ENCODE data around the gene SELENOM.
A peak's percentile ranks its signal among the peaks of the same experiment; 100 is the strongest.

SELENOM gene

GRCh38 chr22:31091106-31091975 is 16.0 kb downstream of the SELENOM start:
- H3K36me3 ChIP-seq (ENCODE audit: control insufficient read depth, low read length): no peaks in the 10 kb centered on the region

GRCh38 chr22:31090217-31091085 is 16.9 kb downstream of the SELENOM start:
- Histone ChIP-seq H3F3A (ENCODE audit: control insufficient read depth, insufficient read depth) (no peaks in the 10 kb centered on the region), H3K9me3 (ENCODE audit: control insufficient read depth, insufficient read depth, low read length) (no peaks in the 10 kb centered on the region), H3K4me2 (ENCODE audit: low read length) (no peak overlapping the region), H4K20me1 (ENCODE audit: control insufficient read depth, insufficient read depth, low read depth, low read length) (no peaks in the 10 kb centered on the region), H3K79me2 (ENCODE audit: control insufficient read depth, low read length) (no peaks in the 10 kb centered on the region), H3K36me3 (ENCODE audit: control insufficient read depth, low read length) (no peaks in the 10 kb centered on the region), H3K27me3 (ENCODE audit: control insufficient read depth, low read length) (no peaks in the 10 kb centered on the region), H3K4me3 (ENCODE audit: low read length) (no peak overlapping the region), H3K27ac (ENCODE audit: low read depth, low read length) (no peak overlapping the region), H3K9me2 (replicated peaks; ENCODE audit: control insufficient read depth, low read length) (no peaks in the 10 kb centered on the region), H3K4me1 (ENCODE audit: control insufficient read depth, low read length) (peaks cover 15% of the 10 kb centered on the region)
- TF ChIP-seq EZH2phosphoT487 (IDR thresholded peaks at IDR 0.05; ENCODE audit: borderline replicate concordance, low read length): no peak
- no peak for TF ChIP-seq CTCF (IDR thresholded peaks at IDR 0.05; ENCODE audit: low read depth, low read length, poor library complexity, severe bottlenecking)

More at GRCh38 chr22:31091106-31091975, 16.0 kb downstream of the SELENOM start:
- no peaks in the 10 kb centered on the region for H4K20me1 ChIP-seq (ENCODE audit: control insufficient read depth, insufficient read depth, low read depth, low read length)
- no peak for TF ChIP-seq CTCF (IDR thresholded peaks at IDR 0.05; ENCODE audit: low read depth, low read length, poor library complexity, severe bottlenecking)
- TF ChIP-seq EZH2phosphoT487 (IDR thresholded peaks at IDR 0.05; ENCODE audit: borderline replicate concordance, low read length): no peak
- H3K79me2 ChIP-seq (ENCODE audit: control insufficient read depth, low read length): no peaks in the 10 kb centered on the region
- no peak overlapping the region for H3K27ac ChIP-seq (ENCODE audit: low read depth, low read length)
- H3K4me1 ChIP-seq (ENCODE audit: control insufficient read depth, low read length): peaks cover 12% of the 10 kb centered on the region
- no peaks in the 10 kb centered on the region for H3K9me2 ChIP-seq (replicated peaks; ENCODE audit: control insufficient read depth, low read length)
- no peak overlapping the region for H3K4me2 ChIP-seq (ENCODE audit: low read length)
- no peaks in the 10 kb centered on the region for H3K27me3 ChIP-seq (ENCODE audit: control insufficient read depth, low read length)
- no peaks in the 10 kb centered on the region for H3K9me3 ChIP-seq (ENCODE audit: control insufficient read depth, insufficient read depth, low read length)
- no peak overlapping the region for H3K4me3 ChIP-seq (ENCODE audit: low read length)
- no peaks in the 10 kb centered on the region for H3F3A ChIP-seq (ENCODE audit: control insufficient read depth, insufficient read depth)

GRCh38 chr22:31089160-31090100 is 17.9 kb downstream of the SELENOM start:
- Histone ChIP-seq H3K4me2 (ENCODE audit: low read length) (no peak overlapping the region), H3K9me3 (ENCODE audit: control insufficient read depth, insufficient read depth, low read length) (no peaks in the 10 kb centered on the region), H3F3A (ENCODE audit: control insufficient read depth, insufficient read depth) (no peaks in the 10 kb centered on the region), H3K36me3 (ENCODE audit: control insufficient read depth, low read length) (0 out of 2 replicates have a peak, but pooled peaks cover under 1% of the 10 kb centered on the region), H3K4me1 (ENCODE audit: control insufficient read depth, low read length) (peaks cover 18% of the 10 kb centered on the region), H3K9me2 (replicated peaks; ENCODE audit: control insufficient read depth, low read length) (no peaks in the 10 kb centered on the region), H4K20me1 (ENCODE audit: control insufficient read depth, insufficient read depth, low read depth, low read length) (no peaks in the 10 kb centered on the region), H3K79me2 (ENCODE audit: control insufficient read depth, low read length) (peaks cover 2% of the 10 kb centered on the region), H3K27me3 (ENCODE audit: control insufficient read depth, low read length) (no peaks in the 10 kb centered on the region), H3K4me3 (ENCODE audit: low read length) (no peak overlapping the region), H3K27ac (ENCODE audit: low read depth, low read length) (no peak overlapping the region)
- TF ChIP-seq CTCF (IDR thresholded peaks at IDR 0.05; ENCODE audit: low read depth, low read length, poor library complexity, severe bottlenecking) (peak; percentile 89), EZH2phosphoT487 (IDR thresholded peaks at IDR 0.05; ENCODE audit: borderline replicate concordance, low read length) (no peak)

Data from DOHH2 (cell line).